Stimulated activated CD4-positive, alpha-beta T cell treated with anti-CD3 and anti-CD28 coated beads, Interleukin-4, amount 100 ng/mL, for 24 hours (primary cell): ENCODE measurements around the gene ALDH3B1.
A peak's percentile ranks its signal among the peaks of the same experiment; 100 is the strongest.
"Not testable (repeated sequence)": the region's sequence is repeated elsewhere in the genome, so short reads cannot be mapped to it uniquely, and the experiment has no call there.

Source experiments
- DNase-seq: peaks from one replicate; pipeline ENCODE4 v3.0.0-alpha.2; 2020

Gene ALDH3B1

GRCh38 chr11:68010090-68011041 is at the start of gene ALDH3B1:
Gene ALDH3B1 (plus strand): TSS chr11:68010327. CDS start chr11:68015298, 4,971 bp downstream.
- no peak for DNase-seq

- DNase-seq = not testable (repeated sequence)
Measured at GRCh38 chr11:67963217-67963616, 46.9 kb upstream of the ALDH3B1 start.

- DNase-seq = not testable (repeated sequence)
Measured at GRCh38 chr11:67963879-67964278, 46.2 kb upstream of the ALDH3B1 start.

GRCh38 chr11:67964746-67965145 is 45.4 kb upstream of the ALDH3B1 start:
- not testable (repeated sequence) for DNase-seq

- not testable (repeated sequence) for DNase-seq
Measured at GRCh38 chr11:67965830-67966348, 44.2 kb upstream of the ALDH3B1 start.

GRCh38 chr11:67974746-67975145 is 35.4 kb upstream of the ALDH3B1 start:
- DNase-seq = not testable (repeated sequence)

- DNase-seq = not testable (repeated sequence)
Measured at GRCh38 chr11:67978766-67979418, 31.2 kb upstream of the ALDH3B1 start.

GRCh38 chr11:67981226-67981625 is 28.9 kb upstream of the ALDH3B1 start:
- not testable (repeated sequence) for DNase-seq

GRCh38 chr11:67982255-67982857 is 27.8 kb upstream of the ALDH3B1 start:
- DNase-seq = not testable (repeated sequence)

GRCh38 chr11:67983951-67984350 is 26.2 kb upstream of the ALDH3B1 start:
- no peak for DNase-seq

- DNase-seq = not testable (repeated sequence)
Measured at GRCh38 chr11:67985302-67985701, 24.8 kb upstream of the ALDH3B1 start.

GRCh38 chr11:67990546-67991346 is 19.4 kb upstream of the ALDH3B1 start:
- not testable (repeated sequence) for DNase-seq

GRCh38 chr11:67991347-67992121 is 18.6 kb upstream of the ALDH3B1 start:
- not testable (repeated sequence) for DNase-seq

GRCh38 chr11:67993821-67994220 is 16.3 kb upstream of the ALDH3B1 start:
- DNase-seq = peak; percentile 30

- not testable (repeated sequence) for DNase-seq
Measured at GRCh38 chr11:67994387-67994786, 15.7 kb upstream of the ALDH3B1 start.

- not testable (repeated sequence) for DNase-seq
Measured at GRCh38 chr11:67995129-67995528, 15.0 kb upstream of the ALDH3B1 start.

GRCh38 chr11:67995579-67995978 is 14.5 kb upstream of the ALDH3B1 start:
- DNase-seq = not testable (repeated sequence)

- DNase-seq = no peak
Measured at GRCh38 chr11:67996051-67996450, 14.1 kb upstream of the ALDH3B1 start.

GRCh38 chr11:67996622-67997474 is 13.3 kb upstream of the ALDH3B1 start:
- DNase-seq = peak; percentile 26

GRCh38 chr11:67997475-67997921 is 12.6 kb upstream of the ALDH3B1 start:
- no peak for DNase-seq
